NCI-H82 treated with DMSO at 0.1 percent for 48 hours (cell line): ENCODE measurements around the gene VWC2L.

ENCODE experiments used
- DNase-seq: peaks from one replicate; lab custom pipeline; 2025; ENCODE audit not compliant: unreplicated experiment; lab: John Stamatoyannopoulos, UW

Gene VWC2L

DNA sequence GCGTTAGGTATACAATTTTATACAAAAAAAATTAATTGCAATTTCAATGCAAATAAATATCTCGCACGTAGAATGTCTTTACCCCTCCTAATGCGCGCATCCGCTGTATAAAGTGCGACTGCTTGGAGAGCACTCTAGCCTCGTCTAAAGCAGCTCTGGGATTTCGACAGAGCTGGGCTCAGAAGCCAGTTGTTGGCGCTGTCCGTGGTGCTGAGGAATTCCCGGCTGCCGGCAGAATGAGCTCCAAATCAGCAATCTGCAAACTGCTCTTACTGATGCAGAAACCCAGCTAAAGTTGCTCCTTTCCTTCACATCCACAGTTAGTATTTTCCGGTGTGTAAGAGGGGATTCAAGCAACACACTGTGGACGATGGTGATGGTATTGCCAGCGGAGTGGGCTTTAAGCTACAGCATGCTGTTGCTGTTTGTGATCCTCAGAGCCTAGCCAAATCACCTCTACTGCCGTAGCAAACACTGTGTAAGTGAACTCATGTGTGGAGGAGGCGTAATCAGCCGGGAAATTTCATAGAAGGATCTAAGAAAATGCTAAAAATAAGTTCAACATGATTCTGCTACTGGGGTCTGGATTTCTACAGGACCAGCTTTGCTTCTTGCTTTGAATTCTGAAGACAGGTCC is at the start of gene VWC2L:
VWC2L (plus strand) TSS at position 137 of the 637 bp plus-strand sequence. CDS start 3,140 bp downstream, outside the sequence.
- DNase-seq, result no peak

DNA sequence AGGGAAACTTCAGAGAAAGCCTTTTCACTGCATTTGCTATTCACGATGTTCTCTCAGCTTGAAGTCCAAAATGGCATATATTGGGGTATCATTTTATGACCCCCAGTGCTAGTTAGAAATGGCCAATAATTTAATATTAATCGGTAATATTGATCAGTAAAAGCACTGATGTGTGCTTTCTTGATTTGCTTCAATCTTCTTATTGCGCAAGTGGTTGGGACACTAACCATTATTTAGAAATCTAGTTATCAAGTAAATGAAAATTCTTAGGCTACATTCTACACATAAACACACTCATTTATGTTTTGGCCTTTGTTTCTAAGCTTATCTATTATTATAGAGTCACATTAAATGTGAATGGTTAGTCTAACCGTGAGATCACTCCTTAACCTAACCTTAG is 49.7 kb upstream of the VWC2L start:
- no peak for DNase-seq

DNA sequence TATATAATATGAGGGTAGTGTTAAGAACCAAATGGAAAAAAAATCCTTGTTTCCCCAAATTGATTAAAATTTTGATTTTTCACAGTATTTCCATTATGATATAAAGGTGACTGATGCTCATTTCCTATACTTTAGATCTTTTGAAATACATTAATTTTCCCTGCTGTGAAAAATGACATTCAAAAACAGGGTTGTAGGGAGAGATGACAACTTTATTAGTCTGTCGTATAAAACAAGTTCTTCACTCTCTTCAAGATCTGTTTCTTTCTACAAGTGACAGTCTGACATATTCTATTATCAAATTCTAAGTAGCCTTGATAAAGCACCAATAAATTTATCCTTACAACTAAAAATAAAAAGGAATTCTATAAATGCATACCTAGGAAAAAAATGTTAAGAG is 45.3 kb upstream of the VWC2L start:
- DNase-seq, result no peak

DNA sequence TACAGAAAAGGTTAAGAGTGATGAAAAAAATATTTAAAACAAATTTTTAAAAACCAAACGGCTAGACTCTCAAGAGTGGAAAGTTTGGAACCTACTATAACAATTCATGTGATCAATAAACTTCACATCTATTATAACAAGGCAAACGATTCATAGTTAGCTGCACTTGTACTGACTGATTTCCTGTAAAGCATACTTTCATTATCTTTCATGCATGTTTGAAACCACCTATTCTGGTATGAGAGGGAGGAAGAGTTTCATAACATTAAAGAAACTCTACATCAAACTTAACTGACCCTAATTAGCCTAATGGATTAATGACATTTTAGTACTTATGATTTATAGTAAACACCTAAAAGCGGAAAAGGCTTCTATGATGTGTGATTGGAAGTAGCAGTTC is 43.7 kb upstream of the VWC2L start:
- no peak for DNase-seq

DNA sequence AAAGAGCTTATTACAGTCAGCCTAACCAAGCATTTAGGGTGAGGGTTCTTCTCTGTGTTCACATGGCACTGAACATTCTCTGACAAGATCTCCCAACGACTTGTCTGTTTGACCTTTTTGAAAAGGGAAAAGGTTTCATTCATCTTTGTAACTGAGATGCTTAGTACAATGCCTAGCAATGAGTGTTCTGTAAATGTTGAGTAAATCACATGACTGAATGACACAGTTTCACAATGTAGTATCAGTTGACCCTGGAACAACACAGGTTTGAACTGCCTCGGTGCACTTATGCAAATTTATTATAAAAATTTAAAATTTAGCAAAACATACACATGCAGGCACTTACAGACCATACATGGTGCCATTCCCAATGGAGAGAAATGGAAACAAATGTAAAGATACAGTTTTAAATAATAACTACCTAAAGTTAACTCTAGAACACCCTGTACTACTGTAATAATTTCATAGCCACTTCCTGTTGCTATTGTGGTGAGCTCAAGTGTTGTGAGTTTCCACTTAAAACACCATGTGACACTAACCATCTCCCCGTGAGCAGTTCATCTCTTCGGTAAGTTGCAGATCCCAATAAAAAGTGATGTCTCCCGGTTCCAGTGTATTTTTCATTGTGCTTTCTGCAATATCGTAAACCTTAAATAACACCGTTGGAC is 34.1 kb upstream of the VWC2L start:
- DNase-seq, result no peak

DNA sequence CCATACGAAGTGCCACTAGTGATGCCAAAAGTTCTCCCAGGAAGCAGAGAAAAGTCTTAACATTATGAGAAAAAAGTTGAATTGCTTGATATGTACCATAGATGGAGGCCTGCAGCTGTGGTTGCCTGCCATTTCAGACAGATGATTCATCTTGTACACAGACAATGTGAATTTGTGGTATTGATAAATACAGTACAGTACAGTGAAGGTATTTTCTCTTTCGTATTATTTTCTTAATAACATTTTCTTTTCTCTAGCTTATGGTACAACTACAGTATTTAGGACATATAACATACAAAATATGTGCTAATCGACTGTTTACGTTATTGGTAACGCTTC is 33.6 kb upstream of the VWC2L start:
- no peak for DNase-seq

DNA sequence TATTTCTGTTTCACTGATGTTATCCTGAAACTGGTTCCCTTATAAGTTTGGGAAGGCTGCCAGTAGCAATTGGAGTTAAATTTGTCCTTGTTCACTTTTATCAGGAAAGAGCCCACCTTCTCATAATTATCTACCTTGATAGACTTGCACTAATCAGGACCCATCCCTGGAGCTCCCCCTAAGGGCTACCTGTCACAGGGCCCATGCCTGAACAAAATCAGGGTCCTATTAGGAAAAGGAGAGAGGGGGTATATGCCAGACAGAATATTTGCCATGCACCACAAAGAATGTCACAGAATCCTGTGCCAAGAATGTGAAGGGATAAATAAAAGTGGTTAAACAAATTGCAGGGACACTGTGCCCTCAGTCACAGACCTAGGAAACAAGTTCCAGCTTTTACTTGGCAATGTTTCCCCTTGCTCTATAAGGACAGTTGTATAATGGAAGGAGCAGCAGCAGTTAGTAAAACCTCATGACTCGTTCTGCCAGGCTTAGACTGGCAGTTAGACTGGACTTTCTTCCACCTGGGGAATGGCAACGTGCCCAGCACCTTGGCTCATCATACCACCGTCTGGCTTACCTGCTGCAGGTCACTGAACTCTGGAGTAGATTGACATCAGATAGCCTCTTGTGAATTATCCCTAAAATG is 32.3 kb upstream of the VWC2L start:
- no peak for DNase-seq

DNA sequence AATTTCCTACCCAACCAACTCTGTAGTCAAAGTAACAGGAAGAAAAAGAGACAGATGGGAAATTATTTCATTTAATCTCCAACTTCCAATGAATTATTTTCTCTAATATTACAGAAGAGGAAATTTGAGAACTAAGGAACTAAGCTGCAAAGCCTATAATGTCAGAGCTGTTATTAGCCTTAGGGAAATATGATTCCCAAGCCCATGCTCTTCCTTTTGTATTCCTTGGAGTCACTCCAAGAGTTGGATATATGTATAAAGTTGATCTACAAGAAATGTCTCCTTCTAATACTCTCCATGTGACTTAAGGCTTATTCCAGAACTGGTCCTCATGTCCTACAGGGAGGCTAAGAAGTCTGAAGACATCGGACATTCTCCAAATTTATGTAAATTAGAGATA is 31.6 kb upstream of the VWC2L start:
- no peak for DNase-seq

DNA sequence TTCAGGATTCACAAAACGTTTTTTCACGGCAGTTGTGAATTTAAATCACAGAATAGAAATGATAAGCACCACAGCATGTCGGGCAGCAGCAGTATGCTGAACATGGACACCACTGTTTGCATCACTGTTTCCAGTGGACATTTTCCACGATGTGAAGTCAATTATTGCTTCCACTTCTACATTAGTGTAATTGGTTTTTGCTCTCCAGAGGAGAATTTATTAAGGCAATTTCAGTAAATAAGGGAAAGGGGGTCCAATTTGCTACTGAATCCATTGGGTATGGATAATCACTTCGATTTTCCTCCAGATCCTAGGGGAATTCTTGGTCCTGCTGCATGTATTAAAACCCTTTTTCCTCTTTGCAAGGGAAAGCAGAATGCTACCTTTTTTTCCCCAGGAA is 30.2 kb upstream of the VWC2L start:
- DNase-seq, result no peak

DNA sequence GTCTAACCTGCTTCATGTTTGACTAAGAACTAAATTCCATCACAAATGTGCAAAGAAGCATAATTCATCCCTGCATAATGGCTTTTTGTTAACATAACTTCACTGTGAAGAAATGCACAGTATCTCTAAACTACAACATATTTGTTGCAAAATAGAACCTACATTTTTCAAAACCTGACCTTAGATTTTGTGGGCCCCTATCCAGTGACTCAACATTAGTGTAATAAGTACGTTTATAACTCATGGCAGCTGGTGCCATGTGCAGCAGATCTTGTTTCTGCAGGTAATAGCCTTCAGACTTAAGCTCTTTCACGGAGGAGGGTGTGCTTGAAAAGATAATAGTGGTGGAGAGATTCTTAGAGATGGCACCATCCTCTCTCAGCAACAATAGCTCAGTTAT is 28.6 kb upstream of the VWC2L start:
- DNase-seq, result peak; percentile 24

DNA sequence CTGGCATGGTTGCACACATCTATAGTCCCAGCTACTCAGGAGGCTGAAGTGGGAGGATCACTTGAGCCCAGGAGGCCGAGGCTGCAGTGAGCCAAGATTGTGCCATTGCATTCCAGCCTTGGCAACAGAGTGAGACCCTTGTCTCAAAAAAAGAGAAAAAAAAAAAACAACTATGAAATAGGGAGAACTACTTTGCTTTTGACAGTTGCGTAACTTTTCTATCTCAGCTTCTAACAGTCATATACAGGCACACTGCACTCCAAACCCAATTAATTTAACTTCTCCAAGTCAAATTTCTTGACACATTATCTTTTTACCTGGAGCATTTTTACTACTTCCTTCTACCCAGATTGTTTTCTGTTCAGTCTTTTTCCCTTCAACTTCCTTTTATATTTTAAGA is 24.1 kb upstream of the VWC2L start:
- no peak for DNase-seq

DNA sequence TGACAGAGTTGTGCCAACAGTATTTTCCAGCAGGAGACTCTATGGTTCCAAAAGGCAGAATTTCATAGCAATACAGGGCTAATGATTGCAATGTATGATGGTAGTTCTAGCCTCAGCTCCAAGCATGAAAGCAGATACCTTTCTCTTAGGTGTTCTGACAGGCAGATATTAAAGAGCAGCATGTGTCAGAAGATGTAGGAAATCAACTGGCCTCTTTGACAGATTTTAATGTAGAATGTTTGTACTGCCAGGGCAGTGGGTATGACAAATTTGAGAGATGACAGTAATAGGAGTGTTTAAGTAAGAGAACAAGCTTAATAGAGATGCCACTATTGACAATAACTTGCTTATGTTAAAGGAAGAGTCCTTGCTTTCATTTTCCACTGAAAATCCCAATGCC is 21.5 kb upstream of the VWC2L start:
- no peak for DNase-seq

DNA sequence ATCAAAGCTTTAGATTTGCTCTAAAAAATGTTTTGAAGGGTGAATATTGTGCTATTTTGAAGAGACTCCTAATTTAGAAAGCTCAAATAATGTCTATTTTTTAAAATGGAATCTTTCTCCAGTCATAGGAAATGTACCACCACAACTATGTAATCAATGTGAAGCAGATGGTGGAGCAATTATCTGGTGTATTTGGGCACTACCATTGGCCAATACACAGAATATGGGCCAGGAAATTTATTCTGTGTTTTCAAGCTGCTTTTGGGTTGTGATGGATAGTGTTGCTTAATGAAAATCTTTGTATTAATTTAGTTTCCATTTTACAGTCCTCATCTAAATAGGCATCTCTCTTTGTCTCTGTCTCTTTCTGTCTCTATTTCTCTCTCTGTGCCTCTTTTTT is 17.1 kb upstream of the VWC2L start:
- DNase-seq, result no peak

DNA sequence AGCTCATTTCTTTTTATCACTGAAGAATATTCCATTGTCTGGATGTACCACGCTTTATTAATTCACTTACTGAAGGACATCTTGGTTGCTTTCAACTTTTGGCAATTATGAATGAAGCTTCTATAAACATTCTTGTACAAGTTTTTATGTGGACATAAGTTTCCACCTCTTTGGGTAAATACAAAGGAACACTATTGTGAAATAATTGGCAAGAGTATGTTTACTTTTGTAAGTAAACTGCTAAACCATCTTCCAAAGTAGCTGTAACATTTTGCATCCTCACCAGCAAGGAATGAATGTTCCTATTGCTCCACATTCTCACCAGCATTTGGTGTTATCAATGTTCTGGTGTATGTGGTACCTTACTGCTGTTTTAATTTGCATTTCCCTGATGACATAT is 15.8 kb upstream of the VWC2L start:
- no peak for DNase-seq

DNA sequence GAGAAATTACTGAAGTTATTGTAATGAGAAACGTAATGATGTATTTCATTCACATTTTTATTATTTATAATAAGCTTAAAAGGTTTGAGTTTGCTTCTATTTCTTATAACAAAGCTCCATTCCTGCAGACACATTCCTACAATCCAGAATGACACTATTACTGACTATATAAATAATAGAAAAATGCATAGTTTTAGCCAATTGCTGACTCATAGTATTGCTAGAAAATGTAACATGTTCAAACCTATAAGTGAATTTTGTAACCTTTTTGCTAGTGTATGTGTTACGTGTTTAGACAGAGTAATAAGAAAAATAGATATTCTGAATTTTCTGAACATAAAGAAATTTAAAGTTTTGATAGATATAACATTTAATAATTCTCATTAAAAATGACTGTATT is 9.3 kb upstream of the VWC2L start:
- no peak for DNase-seq

DNA sequence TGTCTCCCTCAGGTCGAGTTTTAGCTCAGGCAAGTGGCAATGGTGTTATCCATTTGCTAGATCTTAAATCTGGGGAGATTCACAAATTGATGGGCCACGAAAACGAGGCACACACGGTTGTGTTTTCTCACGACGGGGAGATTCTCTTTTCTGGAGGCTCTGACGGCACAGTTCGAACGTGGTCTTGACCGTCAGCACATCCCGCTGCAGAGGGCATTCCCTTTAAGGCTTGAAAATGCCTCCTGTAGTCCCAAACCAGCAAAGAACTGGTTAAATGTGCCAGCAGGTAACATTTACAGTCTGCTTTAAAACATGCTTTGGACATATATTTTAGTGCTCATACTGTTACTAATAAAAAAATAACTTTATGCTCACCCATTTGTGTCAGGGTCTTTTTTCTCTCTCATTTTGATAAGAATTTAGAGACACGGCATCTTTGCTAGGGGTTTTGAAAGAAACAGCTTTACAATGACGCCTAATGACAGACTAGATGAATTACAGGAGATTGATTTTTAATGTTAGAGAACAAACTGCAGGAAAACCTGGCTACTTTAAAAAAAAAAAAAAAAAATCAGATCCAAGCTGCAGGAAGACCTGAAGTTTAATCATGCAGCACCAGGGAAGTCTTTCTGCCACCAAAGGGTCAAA is 602 bp upstream of the VWC2L start:
- no peak for DNase-seq

DNA sequence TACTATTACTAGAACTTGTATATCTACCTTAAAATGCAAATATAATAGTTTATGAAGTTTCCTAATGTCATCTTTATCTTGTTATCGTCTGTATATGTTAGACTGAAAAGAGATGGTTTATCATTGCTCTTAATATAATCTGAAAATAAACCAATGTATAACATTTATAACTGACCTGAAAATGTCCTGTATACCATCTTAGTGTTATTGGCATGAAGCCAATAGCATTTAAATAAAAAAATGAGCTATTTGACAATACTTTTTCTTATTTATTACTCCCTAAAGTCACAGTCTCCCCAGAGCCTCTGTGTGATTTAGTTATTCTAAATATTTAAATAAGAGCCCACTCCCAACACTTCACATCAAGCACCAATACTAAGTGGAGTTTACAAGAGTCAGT is 1.8 kb downstream of the VWC2L start:
- no peak for DNase-seq

DNA sequence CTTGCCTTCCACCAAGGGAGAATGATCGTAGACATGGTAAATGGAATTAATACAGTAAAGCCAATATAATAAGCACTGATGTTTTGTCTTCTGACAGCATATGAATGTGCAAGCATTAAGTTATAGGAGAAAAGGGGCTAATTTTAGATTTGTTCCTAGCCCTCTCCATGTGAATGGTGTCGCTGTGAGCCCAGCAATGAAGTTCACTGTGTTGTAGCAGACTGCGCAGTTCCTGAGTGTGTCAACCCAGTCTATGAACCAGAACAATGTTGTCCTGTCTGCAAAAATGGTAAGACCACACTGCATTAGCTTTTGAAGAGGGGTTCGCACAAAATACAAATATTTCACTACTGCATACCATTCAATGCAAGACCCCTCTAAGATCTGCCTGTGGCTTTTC is 25.6 kb downstream of the VWC2L start:
- DNase-seq, result no peak

DNA sequence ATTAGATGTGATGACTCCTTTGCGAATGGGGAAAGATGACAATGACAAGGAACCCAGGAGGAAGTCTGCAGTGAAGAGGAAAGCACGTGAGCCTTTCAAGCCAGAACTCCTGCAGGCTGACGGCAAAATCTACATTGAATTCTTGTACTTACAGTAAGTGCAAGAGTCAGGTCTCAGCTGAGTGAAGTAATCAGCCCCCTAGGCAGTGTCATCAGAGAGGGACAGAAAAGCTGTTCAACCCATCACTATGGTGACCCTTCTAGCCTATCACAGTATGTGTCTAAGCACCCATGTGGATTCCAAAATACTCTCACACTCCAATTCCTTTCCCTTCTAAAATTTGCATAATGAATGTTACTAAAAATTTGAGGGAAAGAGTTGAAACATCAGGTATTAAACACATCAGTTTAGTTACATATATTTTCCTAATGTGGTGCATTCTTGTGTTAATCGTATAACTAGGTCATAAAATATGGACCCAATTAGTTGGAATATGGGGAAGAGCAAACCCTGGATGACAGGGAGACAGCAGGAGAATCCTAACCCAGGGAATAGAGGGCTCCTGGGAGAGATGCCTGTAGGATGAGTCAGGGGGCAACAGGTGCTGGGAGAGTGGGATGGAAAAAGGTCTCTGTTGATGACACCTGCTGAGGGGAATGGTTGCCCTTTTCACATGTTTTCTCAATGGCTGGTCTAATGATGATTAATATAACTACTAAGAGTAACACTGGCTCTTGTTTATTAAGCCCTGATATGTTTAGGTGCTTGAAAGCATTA is 39.5 kb downstream of the VWC2L start:
- DNase-seq, result no peak

DNA sequence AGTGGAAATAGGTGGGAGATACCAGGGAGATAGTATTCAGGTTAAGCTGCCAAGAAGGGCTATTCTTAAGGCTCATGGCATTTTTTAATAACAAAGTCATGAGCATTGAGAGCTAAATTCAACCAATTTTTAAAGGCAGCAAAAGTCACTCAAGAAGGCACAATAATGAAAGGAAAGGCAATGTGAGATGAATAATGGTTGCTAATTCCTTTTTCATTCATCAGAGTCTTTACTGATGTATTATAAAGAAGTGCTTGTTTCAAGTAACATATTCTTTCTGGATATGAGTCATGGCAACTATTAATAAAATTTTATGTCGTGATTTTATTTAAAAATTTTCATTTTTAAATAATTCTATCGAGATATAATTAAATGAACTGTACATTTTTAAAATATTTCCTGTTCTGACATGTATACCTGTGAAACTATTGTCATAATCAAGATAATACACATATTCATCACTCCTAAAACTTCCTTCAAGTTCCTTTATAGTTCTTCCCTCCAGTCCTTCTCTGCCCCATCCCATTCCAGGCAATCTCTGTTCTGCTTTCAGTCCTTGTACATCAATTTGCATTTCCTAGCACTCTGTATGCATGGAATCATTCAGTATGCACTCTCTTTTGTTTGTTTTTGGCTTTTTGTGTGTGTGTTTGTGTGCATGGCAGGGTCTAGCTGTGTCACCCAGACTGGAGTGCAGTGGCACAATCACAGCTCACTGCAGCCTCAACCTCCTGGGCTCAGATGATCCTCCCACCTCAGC is 40.8 kb downstream of the VWC2L start:
- no peak for DNase-seq
